MG63 (cell line): ENCODE results near the gene PCDHGA2. TPM values are rescaled to one million over a fixed set of nuclear protein-coding genes. Genes with fewer than 3 reads are reported as not detected.

Experiments
- DNase-seq: peaks from one replicate; pipeline ENCODE4 v3.0.0-alpha.2; 2020
- H3K27me3 ChIP-seq: fragments of 250-450 bp; sonication (Bioruptor Pico); 2 replicates; pipeline ENCODE4 v1.5.1; 2020; ENCODE audit warnings: mild to moderate bottlenecking, moderate library complexity
- H3K36me3 ChIP-seq: fragments of 250-450 bp; sonication (Bioruptor Pico); 2 replicates; pipeline ENCODE4 v1.5.1; 2020; ENCODE audit warnings: mild to moderate bottlenecking, moderate library complexity
- H3K4me3 ChIP-seq: fragments of 250-450 bp; sonication (Bioruptor Pico); 2 replicates; pipeline ENCODE4 v1.5.1; 2020; ENCODE audit warnings: mild to moderate bottlenecking, moderate library complexity
- H3K9me3 ChIP-seq: fragments of 250-450 bp; sonication (Bioruptor Pico); 2 replicates; pipeline ENCODE4 v1.5.1; 2020; ENCODE audit warnings: mild to moderate bottlenecking, moderate library complexity
- total RNA-seq: library from RNA; depleted of rRNA; stranded (reverse); fragments of >200 nt; shearing (Covaris generic); gene quantifications from 2 replicates; pipeline ENCODE4 v1.2.3, GENCODE V29; 2014; ENCODE audit warnings: low replicate concordance; rRNA removed

PCDHGA2 gene
- total RNA-seq, 1 experiment from 2014 or later: not detected

- Histone ChIP-seq H3K9me3 (peaks cover 9% of the 10 kb centered on the region), H3K4me3 (no peak within 1 kb of the TSS), H3K27me3 (no peaks in the 10 kb centered on the region), H3K36me3 (no peaks in the 10 kb centered on the region)
- DNase-seq: no peak
Measured at GRCh38 chr5:141392429-141393198, 54.1 kb downstream of the PCDHGA2 start, which contains the start of gene PCDHGA8. Gene PCDHGA8 (plus strand): TSS chr5:141392633. CDS start chr5:141392814, 181 bp downstream.

Other genes with a start within 250 kb of the PCDHGA2 start
- gene PCDHB2, start 244.1 kb upstream of the PCDHGA2 start, total RNA-seq: 6.0 and 7.0 TPM in 2 replicates
- gene PCDHB3, start 238.3 kb upstream of the PCDHGA2 start, total RNA-seq: not detected in 2 replicates
- gene PCDHB4, start 216.9 kb upstream of the PCDHGA2 start, total RNA-seq: not detected in 2 replicates
- gene PCDHB5, start 203.6 kb upstream of the PCDHGA2 start, total RNA-seq: 2.3 TPM in 1 of 2 replicates, not detected in the other
- 0.10 TPM in 1 of 2 replicates, not detected in the other for gene PCDHB6, start 188.7 kb upstream of the PCDHGA2 start, total RNA-seq
- 0.46 TPM in 1 of 2 replicates, not detected in the other for gene PCDHB7, start 166.1 kb upstream of the PCDHGA2 start, total RNA-seq
- not detected in 2 replicates for gene PCDHB8, start 161.0 kb upstream of the PCDHGA2 start, total RNA-seq
- 0.10 and 1.2 TPM in 2 replicates for gene PCDHB16, start 156.4 kb upstream of the PCDHGA2 start, total RNA-seq
- 1.9 TPM in 1 of 2 replicates, not detected in the other for gene PCDHB9, start 151.6 kb upstream of the PCDHGA2 start, total RNA-seq
- gene PCDHB10, start 146.4 kb upstream of the PCDHGA2 start, total RNA-seq: 0.10 TPM in 1 of 2 replicates, not detected in the other
- 1.0 TPM in 1 of 2 replicates, not detected in the other for gene PCDHB11, start 139.1 kb upstream of the PCDHGA2 start, total RNA-seq
- gene PCDHB12, start 130.0 kb upstream of the PCDHGA2 start, total RNA-seq: 0.16 TPM in 1 of 2 replicates, not detected in the other
- 0.40 TPM in 1 of 2 replicates, not detected in the other for gene PCDHB13, start 124.8 kb upstream of the PCDHGA2 start, total RNA-seq
- 0.74 and 3.8 TPM in 2 replicates for gene PCDHB14, start 115.4 kb upstream of the PCDHGA2 start, total RNA-seq
- gene PCDHB15, start 93.4 kb upstream of the PCDHGA2 start, total RNA-seq: 0.07 and 2.0 TPM in 2 replicates
- gene SLC25A2, start 34.7 kb upstream of the PCDHGA2 start, total RNA-seq: not detected in 2 replicates
- gene TAF7, start 18.0 kb upstream of the PCDHGA2 start, total RNA-seq: 183 and 217 TPM in 2 replicates
- gene PCDHGA1, start 8.2 kb upstream of the PCDHGA2 start, total RNA-seq: 0.42 and 0.56 TPM in 2 replicates
- not detected in 2 replicates for gene PCDHGA3, start 5.1 kb downstream of the PCDHGA2 start, total RNA-seq
- 0.59 and 1.3 TPM in 2 replicates for gene PCDHGB1, start 11.3 kb downstream of the PCDHGA2 start, total RNA-seq
- gene PCDHGA4, start 16.3 kb downstream of the PCDHGA2 start, total RNA-seq: 0.23 and 0.44 TPM in 2 replicates
- 1.6 and 2.5 TPM in 2 replicates for gene PCDHGB2, start 21.2 kb downstream of the PCDHGA2 start, total RNA-seq
- not detected in 2 replicates for gene PCDHGA5, start 25.4 kb downstream of the PCDHGA2 start, total RNA-seq
- 0.81 TPM in 1 of 2 replicates, not detected in the other for gene PCDHGB3, start 31.5 kb downstream of the PCDHGA2 start, total RNA-seq
- 0.20 and 2.3 TPM in 2 replicates for gene PCDHGA6, start 35.1 kb downstream of the PCDHGA2 start, total RNA-seq
- gene PCDHGA7, start 44.0 kb downstream of the PCDHGA2 start, total RNA-seq: 0.07 and 0.67 TPM in 2 replicates
- 0.17 and 0.26 TPM in 2 replicates for gene PCDHGB4, start 48.9 kb downstream of the PCDHGA2 start, total RNA-seq
- 0.03 and 0.59 TPM in 2 replicates for gene PCDHGA8, start 53.9 kb downstream of the PCDHGA2 start, total RNA-seq
- 0.53 TPM in 1 of 2 replicates, not detected in the other for gene PCDHGB5, start 59.2 kb downstream of the PCDHGA2 start, total RNA-seq
- gene PCDHGA9, start 64.0 kb downstream of the PCDHGA2 start, total RNA-seq: not detected in 2 replicates
- gene PCDHGB6, start 69.3 kb downstream of the PCDHGA2 start, total RNA-seq: not detected in 2 replicates
- 1.0 and 1.2 TPM in 2 replicates for gene PCDHGA10, start 74.2 kb downstream of the PCDHGA2 start, total RNA-seq
- gene PCDHGB7, start 78.9 kb downstream of the PCDHGA2 start, total RNA-seq: 0.10 TPM in 1 of 2 replicates, not detected in the other
- not detected in 2 replicates for gene PCDHGA11, start 82.3 kb downstream of the PCDHGA2 start, total RNA-seq
- not detected in 2 replicates for gene PCDHGA12, start 91.7 kb downstream of the PCDHGA2 start, total RNA-seq
- gene PCDHGC3, start 137.2 kb downstream of the PCDHGA2 start, total RNA-seq: 42.3 and 49.8 TPM in 2 replicates
- not detected in 2 replicates for gene PCDHGC4, start 146.3 kb downstream of the PCDHGA2 start, total RNA-seq
- 0.46 TPM in 1 of 2 replicates, not detected in the other for gene PCDHGC5, start 150.3 kb downstream of the PCDHGA2 start, total RNA-seq